ENCODE data around the gene BDH2.
A peak's percentile ranks its signal among the peaks of the same experiment; 100 is the strongest.

The BDH2 gene

GRCh38 chr4:103052779-103053178 lies 46.9 kb downstream of the BDH2 start:
- H3K36me3 ChIP-seq (ENCODE audit: insufficient read depth, low read length) = peaks cover 11% of the 10 kb centered on the region; the same call in 1 of the 2 replicates
- TF ChIP-seq FOXP2 (optimal IDR thresholded peaks at IDR 0.05; ENCODE audit: control extremely low read depth, extremely low read length, insufficient read depth) (no peak), EZH2 (IDR thresholded peaks at IDR 0.05) (no peak), POLR2AphosphoS5 (IDR thresholded peaks at IDR 0.05; ENCODE audit: borderline replicate concordance, low read depth, low read length) (no peak)
- H3K9ac ChIP-seq (ENCODE audit: insufficient read length) = no peak overlapping the region
- H3K27ac ChIP-seq = no peak overlapping the region
- no peaks in the 10 kb centered on the region for H3K9me3 ChIP-seq (ENCODE audit: low read depth, low read length)
- H3K4me3 ChIP-seq = no peak overlapping the region
- DNase-seq (ENCODE audit: low read depth, low spot score) = no peak

- DNase-seq (ENCODE audit: low read depth, low spot score) = no peak
- TF ChIP-seq FOXP2 (optimal IDR thresholded peaks at IDR 0.05; ENCODE audit: control extremely low read depth, extremely low read length, insufficient read depth) (no peak), EZH2 (IDR thresholded peaks at IDR 0.05) (no peak), POLR2AphosphoS5 (IDR thresholded peaks at IDR 0.05; ENCODE audit: borderline replicate concordance, low read depth, low read length) (no peak)
- Histone ChIP-seq H3K36me3 (ENCODE audit: insufficient read depth, low read length) (peaks cover 13% of the 10 kb centered on the region; the same call in 1 of the 2 replicates), H3K4me3 (no peak overlapping the region), H3K27ac (no peak overlapping the region), H3K9me3 (ENCODE audit: low read depth, low read length) (no peaks in the 10 kb centered on the region), H3K9ac (ENCODE audit: insufficient read length) (no peak overlapping the region)
Measured at GRCh38 chr4:103052145-103052544, 47.5 kb downstream of the BDH2 start.

- DNase-seq (ENCODE audit: low read depth, low spot score) = no peak
- peaks cover 16% of the 10 kb centered on the region for H3K36me3 ChIP-seq (ENCODE audit: insufficient read depth, low read length)
- TF ChIP-seq EZH2 (IDR thresholded peaks at IDR 0.05) (no peak), FOXP2 (optimal IDR thresholded peaks at IDR 0.05; ENCODE audit: control extremely low read depth, extremely low read length, insufficient read depth) (no peak), POLR2AphosphoS5 (IDR thresholded peaks at IDR 0.05; ENCODE audit: borderline replicate concordance, low read depth, low read length) (no peak)
- no peak overlapping the region for H3K4me3 ChIP-seq
- no peak overlapping the region for H3K9ac ChIP-seq (ENCODE audit: insufficient read length)
- H3K27ac ChIP-seq = no peak overlapping the region
- H3K9me3 ChIP-seq (ENCODE audit: low read depth, low read length) = no peaks in the 10 kb centered on the region
Measured at GRCh38 chr4:103050736-103051436, 48.7 kb downstream of the BDH2 start.

- no peak overlapping the region for H3K9ac ChIP-seq (ENCODE audit: insufficient read length)
- no peaks in the 10 kb centered on the region for H3K9me3 ChIP-seq (ENCODE audit: low read depth, low read length)
- no peak overlapping the region for H3K27ac ChIP-seq
- peaks cover 25% of the 10 kb centered on the region for H3K36me3 ChIP-seq (ENCODE audit: insufficient read depth, low read length)
- DNase-seq (ENCODE audit: low read depth, low spot score) = peak; percentile 3
- no peak overlapping the region for H3K4me3 ChIP-seq
- TF ChIP-seq POLR2AphosphoS5 (IDR thresholded peaks at IDR 0.05; ENCODE audit: borderline replicate concordance, low read depth, low read length) = no peak
- TF ChIP-seq FOXP2 (optimal IDR thresholded peaks at IDR 0.05; ENCODE audit: control extremely low read depth, extremely low read length, insufficient read depth) = no peak
- TF ChIP-seq EZH2 (IDR thresholded peaks at IDR 0.05) = no peak
Measured at GRCh38 chr4:103046416-103047290, 53.0 kb downstream of the BDH2 start.

GRCh38 chr4:103044183-103044582 lies 55.5 kb downstream of the BDH2 start:
- Histone ChIP-seq H3K4me3 (no peak overlapping the region), H3K36me3 (ENCODE audit: insufficient read depth, low read length) (peaks cover 25% of the 10 kb centered on the region), H3K9me3 (ENCODE audit: low read depth, low read length) (no peaks in the 10 kb centered on the region), H3K27ac (no peak overlapping the region), H3K9ac (ENCODE audit: insufficient read length) (no peak overlapping the region)
- TF ChIP-seq FOXP2 (optimal IDR thresholded peaks at IDR 0.05; ENCODE audit: control extremely low read depth, extremely low read length, insufficient read depth) (no peak), POLR2AphosphoS5 (IDR thresholded peaks at IDR 0.05; ENCODE audit: borderline replicate concordance, low read depth, low read length) (no peak), EZH2 (IDR thresholded peaks at IDR 0.05) (no peak)
- DNase-seq (ENCODE audit: low read depth, low spot score) = no peak

- no peak overlapping the region for H3K27ac ChIP-seq
- TF ChIP-seq EZH2 (IDR thresholded peaks at IDR 0.05) = no peak
- no peak for TF ChIP-seq POLR2AphosphoS5 (IDR thresholded peaks at IDR 0.05; ENCODE audit: borderline replicate concordance, low read depth, low read length)
- no peak for TF ChIP-seq FOXP2 (optimal IDR thresholded peaks at IDR 0.05; ENCODE audit: control extremely low read depth, extremely low read length, insufficient read depth)
- H3K9ac ChIP-seq (ENCODE audit: insufficient read length) = no peak overlapping the region
- peaks cover 7% of the 10 kb centered on the region; the same call in 1 of the 2 replicates for H3K36me3 ChIP-seq (ENCODE audit: insufficient read depth, low read length)
- H3K4me3 ChIP-seq = no peak overlapping the region
- no peaks in the 10 kb centered on the region for H3K9me3 ChIP-seq (ENCODE audit: low read depth, low read length)
- DNase-seq (ENCODE audit: low read depth, low spot score) = no peak
Measured at GRCh38 chr4:103036169-103036568, 63.5 kb downstream of the BDH2 start.

- Histone ChIP-seq H3K9ac (ENCODE audit: insufficient read length) (no peak overlapping the region), H3K27ac (no peak overlapping the region), H3K4me3 (no peak overlapping the region), H3K9me3 (ENCODE audit: low read depth, low read length) (no peaks in the 10 kb centered on the region), H3K36me3 (ENCODE audit: insufficient read depth, low read length) (peaks cover 7% of the 10 kb centered on the region; the same call in 1 of the 2 replicates)
- DNase-seq (ENCODE audit: low read depth, low spot score) = no peak
- TF ChIP-seq EZH2 (IDR thresholded peaks at IDR 0.05) (no peak), FOXP2 (optimal IDR thresholded peaks at IDR 0.05; ENCODE audit: control extremely low read depth, extremely low read length, insufficient read depth) (no peak), POLR2AphosphoS5 (IDR thresholded peaks at IDR 0.05; ENCODE audit: borderline replicate concordance, low read depth, low read length) (no peak)
Measured at GRCh38 chr4:103032574-103032973, 67.1 kb downstream of the BDH2 start.

- Histone ChIP-seq H3K27ac (no peak overlapping the region), H3K9ac (ENCODE audit: insufficient read length) (no peak overlapping the region), H3K36me3 (ENCODE audit: insufficient read depth, low read length) (peaks cover 3% of the 10 kb centered on the region; the same call in 1 of the 2 replicates), H3K4me3 (no peak overlapping the region), H3K9me3 (ENCODE audit: low read depth, low read length) (no peaks in the 10 kb centered on the region)
- no peak for TF ChIP-seq EZH2 (IDR thresholded peaks at IDR 0.05)
- no peak for TF ChIP-seq POLR2AphosphoS5 (IDR thresholded peaks at IDR 0.05; ENCODE audit: borderline replicate concordance, low read depth, low read length)
- TF ChIP-seq FOXP2 (optimal IDR thresholded peaks at IDR 0.05; ENCODE audit: control extremely low read depth, extremely low read length, insufficient read depth) = no peak
- no peak for DNase-seq (ENCODE audit: low read depth, low spot score)
Measured at GRCh38 chr4:103030791-103031190, 68.8 kb downstream of the BDH2 start.
